Panc1 (cell line): ENCODE data around the gene SHB. TPM values are rescaled to one million over a fixed set of nuclear protein-coding genes. Genes with fewer than 3 reads are reported as not detected.

Experiments used
- ATAC-seq: fragments of 200-7000 bp; cut with Tn5 transposase; 2 replicates; pipeline ENCODE4 v1.9.1; 2020; ENCODE audit warnings: mild to moderate bottlenecking, moderate library complexity
- BruUV-seq: library from RNA; stranded (reverse); fragments of 400-500 nt; replicated peaks from 2 replicates; lab custom pipeline; 2021; lab: Mats Ljungman, UMichigan
- CTCF ChIA-PET: fragments of 300-600 bp; sonication (Branson Sonifier 250); formaldehyde crosslinking; loops from one replicate; lab custom pipeline; 2022; ENCODE audit warnings: antibody characterized with exemption; lab: Charles Lee
- POLR2A ChIA-PET: fragments of 300-600 bp; sonication (Branson Sonifier 250); formaldehyde crosslinking; loops from one replicate; lab custom pipeline; 2022; ENCODE audit warnings: antibody characterized with exemption; lab: Charles Lee
- DNase-seq: peaks from one replicate; pipeline ENCODE4 v3.0.0-alpha.2; 2010; ENCODE audit warnings: low read depth, low spot score
- H3K27ac ChIP-seq: 2 replicates; pipeline ENCODE4 v1.5.1; 2011; ENCODE audit warnings: mild to moderate bottlenecking, low read length, inconsistent platforms
- H3K27me3 ChIP-seq: fragments of 200-500 bp; sonication (Bioruptor generic); 2 replicates; pipeline ENCODE4 v1.6.0; 2014; ENCODE audit warnings: low read length, inconsistent platforms; ENCODE audit not compliant: control insufficient read depth, insufficient read depth
- H3K36me3 ChIP-seq: fragments of 200-500 bp; sonication (Bioruptor generic); 2 replicates; pipeline ENCODE4 v1.5.1; 2014; ENCODE audit warnings: inconsistent platforms, mild to moderate bottlenecking, low read length, moderate library complexity; ENCODE audit not compliant: control insufficient read depth, insufficient read depth
- H3K4me1 ChIP-seq: 2 replicates; pipeline ENCODE4 v1.5.1; 2011; ENCODE audit warnings: inconsistent platforms, mild to moderate bottlenecking, low read length, moderate library complexity; ENCODE audit not compliant: control insufficient read depth, insufficient read depth
- H3K4me3 ChIP-seq, 2 experiments: 2 replicates each; pipeline ENCODE4 v1.5.1; 2011 to 2012; ENCODE audit warnings: low read depth in 2 of 2, low read length in 2 of 2, mild to moderate bottlenecking in 2 of 2, inconsistent platforms in 1 of 2, moderate library complexity in 1 of 2
- H3K9me3 ChIP-seq: fragments of 200-500 bp; sonication (Bioruptor generic); 2 replicates; pipeline ENCODE4 v1.5.1; 2014; ENCODE audit warnings: low read depth, mild to moderate bottlenecking, inconsistent platforms, low read length, moderate library complexity; ENCODE audit not compliant: control insufficient read depth, insufficient read depth
- CTCF ChIP-seq: fragments of 450-650 bp; IDR thresholded peaks from 2 replicates; pipeline ENCODE4 v1.5.1; 2017; ENCODE audit warnings: mild to moderate bottlenecking
- POLR2AphosphoS5 ChIP-seq: IDR thresholded peaks from 2 replicates; pipeline ENCODE4 v1.6.1; 2012; ENCODE audit warnings: mild to moderate bottlenecking, low read depth, low read length, moderate library complexity
- REST ChIP-seq, 2 experiments: IDR thresholded peaks; 2 replicates each; pipeline ENCODE4 v1.6.1; 2011 to 2012; ENCODE audit warnings: low read depth in 2 of 2, control low read depth in 1 of 2, low read length in 1 of 2, mild to moderate bottlenecking in 1 of 2, moderate library complexity in 1 of 2; ENCODE audit not compliant: insufficient read depth in 1 of 2
- SIN3A ChIP-seq: IDR thresholded peaks from 2 replicates; pipeline ENCODE4 v1.6.1; 2012; ENCODE audit warnings: low read depth, mild to moderate bottlenecking, low read length, moderate library complexity, borderline replicate concordance; ENCODE audit not compliant: insufficient read depth
- TCF7L2 ChIP-seq: IDR thresholded peaks from 2 replicates; pipeline ENCODE4 v1.6.1; 2011; ENCODE audit warnings: mild to moderate bottlenecking, low read depth, low read length, inconsistent platforms
- in situ Hi-C: cut with HindIII; loops from 2 replicates; pipeline ENCODE4 v1.10.0; 2016; ENCODE audit warnings: low sequenced_read_pairs, low pct_unique_long_range_greater_than_20kb
- intact Hi-C: fragments of 100-400 bp; cut with micrococcal nuclease; formaldehyde crosslinking; loops from one replicate; pipeline ENCODE4 v1.10.0; 2022; ENCODE audit not compliant: unreplicated experiment
- total RNA-seq: library from RNA; stranded (reverse); gene quantifications from one replicate; pipeline ENCODE4 v1.2.1, GENCODE V29; 2021; ENCODE audit not compliant: unreplicated experiment

The SHB gene
- total RNA-seq, 1 experiment from 2014 or later: 59.9 TPM

GRCh38 chr9:38017149-38017884 is 51.7 kb downstream of the SHB start:
- CTCF ChIA-PET: interaction anchor here (0.6 to 1.1 kb wide), 2 partner anchors 37 to 45 kb away, joined by 3 to 4 read pairs; no protein-coding TSS in a partner anchor
- H3K4me3 ChIP-seq: 0 out of 4 replicates have a peak overlapping the region, but pooled peaks of 1 of the 2 experiments have one; percentile 6
- intact Hi-C loops (loop anchor here (5.0 kb wide), 1 partner anchor 50 kb away; the partner anchor contains the start of gene SHB), in situ Hi-C loops (no loop called here)
- POLR2A ChIA-PET: no interaction called here
- TF ChIP-seq CTCF (peak; percentile 74; the same call in 1 of the 2 replicates), POLR2AphosphoS5 (no peak), SIN3A (no peak), REST (IDR thresholded peaks at IDR 0.05; ENCODE audit: insufficient read depth in 1 of 2, low read depth in 2 of 2, low read length in 1 of 2) (no peak)
- peaks cover 2% of the 10 kb centered on the region; the same call in 1 of the 2 replicates for H3K36me3 ChIP-seq
- no peaks in the 10 kb centered on the region for H3K27me3 ChIP-seq
- DNase-seq (no peak), ATAC-seq (peak; percentile 68)
- no peaks in the 10 kb centered on the region for H3K9me3 ChIP-seq
- no TSS peak for BruUV-seq
- peaks cover 73% of the 10 kb centered on the region for H3K4me1 ChIP-seq
- H3K27ac ChIP-seq: peak overlapping the region; percentile 92

- in situ Hi-C loops: no loop called here
- intact Hi-C loops: loop anchor here (5.0 kb wide), 1 partner anchor 51 kb away; the partner anchor contains the start of gene SHB
- CTCF ChIA-PET: interaction anchor here (1.1 kb wide), 1 partner anchor 38 kb away, joined by 4 read pairs; no protein-coding TSS in a partner anchor
- Histone ChIP-seq H3K9me3 (no peaks in the 10 kb centered on the region), H3K4me3 (no peak overlapping the region), H3K27ac (peak overlapping the region; percentile 92), H3K4me1 (peaks cover 66% of the 10 kb centered on the region), H3K36me3 (peaks cover 2% of the 10 kb centered on the region; the same call in 1 of the 2 replicates), H3K27me3 (no peaks in the 10 kb centered on the region)
- no peak for DNase-seq
- no peak for TF ChIP-seq TCF7L2
- no peak for TF ChIP-seq SIN3A
- TF ChIP-seq POLR2AphosphoS5: no peak
- no peak for TF ChIP-seq CTCF
- no peak for TF ChIP-seq REST (IDR thresholded peaks at IDR 0.05; ENCODE audit: insufficient read depth in 1 of 2, low read depth in 2 of 2, low read length in 1 of 2)
- no peak for ATAC-seq
- POLR2A ChIA-PET: no interaction called here
- BruUV-seq: no TSS peak
Observed at GRCh38 chr9:38016375-38017135, 52.5 kb downstream of the SHB start.
